ENCODE results near the gene ZNF528.

The ZNF528 gene

DNA sequence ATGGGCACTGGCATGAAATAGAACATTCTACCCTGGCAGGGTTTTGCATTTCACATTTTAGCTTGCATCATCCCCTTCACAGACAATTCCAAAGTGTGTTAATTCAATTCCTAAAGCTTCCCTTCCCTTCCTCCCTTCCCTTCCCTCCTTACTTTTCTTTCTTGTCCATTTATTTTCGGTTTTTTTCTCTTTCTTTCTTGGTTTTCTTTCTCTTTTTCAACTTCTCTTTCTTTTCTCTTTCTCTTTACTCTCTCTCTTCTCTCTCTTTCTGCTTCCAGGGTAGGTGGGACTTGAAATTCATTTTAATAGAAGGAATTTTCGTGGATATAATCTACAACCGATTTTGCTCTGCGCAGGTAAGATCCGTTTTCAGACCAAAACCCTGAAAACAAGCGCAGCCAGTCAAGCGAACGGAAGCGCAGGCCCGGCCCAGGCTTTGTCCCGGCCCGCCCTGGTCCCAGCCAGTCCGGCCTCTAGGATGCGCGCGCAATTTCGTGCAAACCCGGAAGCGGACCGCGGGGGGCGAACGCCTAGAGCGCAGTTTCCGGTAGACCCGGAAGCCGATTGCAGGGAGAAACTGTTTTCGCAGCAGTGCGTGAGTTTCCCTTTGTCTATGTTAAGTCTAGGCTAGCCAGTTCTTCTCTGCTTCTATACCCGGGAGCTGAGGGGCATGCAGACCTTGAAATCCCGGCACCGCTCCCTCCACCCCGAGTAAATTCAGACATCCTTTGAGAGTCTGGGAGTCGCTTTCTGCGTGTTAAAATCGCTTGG lies at the start of gene ZNF528:
Gene ZNF528 (plus strand): TSS at position 540 of the 771 bp plus-strand sequence. CDS start 4,165 bp downstream, outside the sequence.
- no peak for DNase-seq

GRCh38 chr19:52351512-52351911 lies 46.1 kb upstream of the ZNF528 start:
- no peak for DNase-seq

DNA sequence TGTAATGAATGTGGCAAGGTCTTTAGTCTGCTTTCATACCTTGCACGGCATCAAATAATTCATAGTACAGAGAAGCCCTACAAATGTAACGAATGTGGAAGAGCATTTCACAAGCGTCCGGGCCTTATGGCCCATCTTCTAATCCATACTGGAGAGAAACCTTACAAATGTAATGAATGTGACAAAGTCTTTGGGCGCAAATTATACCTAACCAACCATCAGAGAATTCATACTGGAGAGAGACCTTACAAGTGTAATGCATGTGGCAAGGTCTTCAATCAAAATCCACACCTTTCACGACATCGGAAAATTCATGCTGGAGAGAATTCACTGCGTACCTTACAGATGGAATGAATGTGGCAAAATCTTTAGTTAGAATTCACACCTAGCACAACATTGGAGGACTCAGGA lies 31.2 kb upstream of the ZNF528 start:
- no peak for DNase-seq

DNA sequence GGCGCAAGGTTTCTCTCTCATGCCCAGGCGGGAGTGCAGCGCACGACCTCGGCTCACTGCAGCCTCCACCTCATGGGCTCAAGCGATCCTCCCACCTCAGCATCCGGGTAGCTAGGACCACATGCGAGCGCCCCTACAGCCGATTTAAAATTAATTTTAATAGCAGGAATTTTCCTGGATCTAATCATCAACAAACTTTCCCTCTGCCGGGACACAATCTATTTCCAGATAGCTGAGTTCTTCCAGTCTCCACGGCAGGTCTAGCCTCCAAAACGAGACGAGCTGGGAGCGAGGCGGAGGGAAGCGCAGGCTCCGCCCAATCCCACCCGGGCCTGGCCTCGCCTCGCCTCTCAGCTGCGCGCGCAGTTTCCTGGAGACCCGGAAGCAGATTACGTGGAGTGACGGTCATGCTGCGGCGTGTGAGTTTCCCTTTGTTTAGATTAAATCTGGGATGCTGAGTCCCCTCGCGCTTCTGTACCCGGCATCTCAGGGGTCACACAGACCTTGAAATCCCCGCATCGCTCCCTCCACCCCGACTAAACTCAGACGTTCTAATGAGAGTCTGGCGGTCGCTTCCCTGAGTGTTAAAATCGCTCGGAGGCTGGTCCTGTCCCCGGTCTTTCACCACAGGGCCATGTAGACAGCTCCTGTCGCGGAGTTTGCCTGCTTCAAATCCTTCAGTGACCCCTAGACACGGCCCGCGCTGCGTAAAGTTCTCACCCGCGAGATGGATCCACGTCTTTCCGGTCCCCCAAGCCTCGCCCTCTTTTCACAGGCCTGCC lies 27.9 kb upstream of the ZNF528 start, which contains the start of gene ZNF880:
Gene ZNF880 (plus strand): TSS at position 365 of the 782 bp plus-strand sequence. CDS start 43 bp downstream, at position 408.
- no peak for DNase-seq

DNA sequence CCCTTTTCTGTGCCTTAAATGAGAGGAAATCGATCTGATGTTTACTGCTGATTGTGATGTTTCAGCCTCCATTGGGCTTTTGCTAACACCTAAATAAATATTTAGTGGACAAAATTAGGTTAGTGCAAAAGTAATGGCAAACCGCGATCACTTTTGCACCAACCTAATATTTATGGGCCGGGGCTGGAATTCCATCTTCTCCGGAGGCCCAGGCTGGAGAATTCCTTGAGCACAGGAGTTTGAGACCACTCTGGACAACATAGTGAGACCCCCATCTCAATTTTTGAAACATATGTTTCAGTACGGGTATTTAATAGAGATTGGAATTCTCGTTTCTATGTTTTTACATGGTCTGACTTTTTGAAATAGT lies 27.3 kb upstream of the ZNF528 start:
- no peak for DNase-seq

- DNase-seq: no peak
These were observed 6.5 kb upstream of the ZNF528 start for GRCh38 chr19:52391135-52391534.

DNA sequence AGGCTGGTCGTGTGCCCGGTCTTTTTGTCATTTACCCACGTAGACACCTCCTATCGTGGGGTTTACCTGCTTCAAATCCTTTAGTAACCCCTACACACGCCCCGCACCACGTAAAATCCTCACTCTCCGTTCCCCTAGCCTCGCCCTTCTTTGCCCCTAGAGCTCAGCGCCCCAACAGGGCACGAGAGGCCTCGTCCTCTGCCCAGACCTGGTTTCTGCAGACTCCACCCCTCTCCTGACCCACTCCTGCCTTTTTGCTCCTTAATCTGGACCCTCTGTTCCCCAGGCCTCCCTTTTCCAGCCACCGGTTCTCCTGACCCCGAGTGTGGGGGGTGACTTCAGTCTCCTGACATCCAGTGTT lies 412 bp downstream of the ZNF528 start:
- no peak for DNase-seq

DNA sequence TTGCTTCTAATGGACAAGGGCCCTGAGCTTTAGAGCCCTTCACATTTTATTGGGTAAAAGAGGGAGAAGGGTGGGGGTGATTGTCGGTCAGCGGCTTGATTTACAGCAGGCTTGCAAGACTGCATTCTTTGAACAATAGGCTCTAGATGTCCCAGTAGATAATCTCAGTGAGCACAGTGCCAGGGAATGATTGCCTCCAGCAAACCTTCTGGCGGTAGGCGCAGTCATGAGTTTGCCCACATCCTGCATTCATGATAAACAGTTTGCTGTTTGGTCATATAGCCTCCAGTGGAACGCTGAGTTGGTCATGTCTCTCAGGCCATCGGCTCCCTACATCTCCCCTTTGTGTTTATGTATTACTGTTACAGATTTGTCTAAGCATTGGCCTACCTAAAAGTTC lies 12.6 kb downstream of the ZNF528 start:
- no peak for DNase-seq

- no peak for DNase-seq
These were observed 18.1 kb downstream of the ZNF528 start for GRCh38 chr19:52415711-52416110.

GRCh38 chr19:52428937-52429336 lies 31.3 kb downstream of the ZNF528 start, which contains the start of gene ZNF534:
ZNF534 (plus strand) TSS chr19:52429148; CDS start chr19:52431475, 2,327 bp downstream.
- DNase-seq: no peak

DNA sequence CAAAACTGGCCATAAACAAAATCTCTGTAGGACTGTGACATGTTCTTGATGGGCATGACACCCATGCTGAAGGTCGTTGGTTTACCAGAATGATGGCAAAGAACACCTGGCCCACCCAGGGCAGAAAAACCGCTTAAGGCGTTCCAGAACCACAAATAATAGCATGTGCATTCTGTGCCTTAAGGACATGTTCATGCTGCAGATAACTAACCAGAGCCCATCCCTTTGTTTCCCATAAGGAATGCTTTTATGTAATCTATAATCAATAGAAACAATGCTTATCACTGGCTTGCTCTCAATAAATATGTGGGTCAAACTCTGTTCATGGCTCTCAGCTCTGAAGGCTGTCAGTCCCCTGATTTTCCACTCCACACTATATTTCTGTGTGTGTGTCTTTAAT lies 44.5 kb downstream of the ZNF528 start:
- no peak for DNase-seq

- no peak for DNase-seq
These were observed 46.9 kb downstream of the ZNF528 start for GRCh38 chr19:52444506-52444905.

- no peak for DNase-seq
These were observed 53.6 kb downstream of the ZNF528 start for GRCh38 chr19:52451241-52451640.

DNA sequence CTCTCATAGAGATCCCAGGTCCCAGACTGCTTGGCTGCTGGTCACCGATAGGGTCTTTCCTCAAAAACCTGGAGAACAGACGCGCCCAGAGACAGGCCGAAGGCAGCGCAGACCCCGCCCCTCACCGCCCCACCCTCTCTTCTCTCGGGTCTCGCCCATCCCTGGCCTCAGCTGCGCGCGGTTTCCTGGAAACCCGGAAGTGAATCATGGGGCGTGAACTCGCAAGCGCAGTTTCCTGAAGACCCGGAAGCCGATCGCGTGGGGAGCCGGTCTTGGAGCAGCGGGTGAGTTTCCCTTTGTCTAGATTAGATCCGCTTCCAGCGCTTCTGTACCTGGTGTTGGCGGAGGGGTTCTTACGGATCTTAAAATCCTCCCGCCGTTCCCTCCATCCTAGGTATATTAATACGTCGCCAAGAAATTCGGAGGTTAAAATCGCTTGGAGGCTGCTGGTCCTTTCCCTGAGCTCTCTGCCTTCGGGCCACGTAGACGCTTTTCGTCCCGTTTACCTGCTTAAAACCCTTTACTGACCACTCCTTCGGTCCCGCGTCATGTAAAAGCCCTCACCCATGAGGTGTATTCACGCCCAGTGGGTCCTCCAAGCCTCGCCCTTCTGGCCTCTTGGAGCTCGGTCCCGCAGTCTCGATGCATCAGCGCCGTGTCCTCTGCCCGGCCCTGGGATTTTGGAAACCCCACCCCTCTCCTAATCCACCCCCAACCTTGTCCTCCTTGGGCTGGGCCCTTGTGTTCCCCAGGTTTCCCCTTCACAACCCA lies 55.9 kb downstream of the ZNF528 start, which contains the start of gene ZNF578:
Gene ZNF578 (plus strand): TSS at position 230 of the 771 bp plus-strand sequence. CDS start 48,293 bp downstream, outside the sequence.
- no peak for DNase-seq

GRCh38 chr19:52464798-52465470 lies 67.3 kb downstream of the ZNF528 start:
- DNase-seq: no peak

Measured in NCI-H1694 (cell line).